Measurements from ENCODE around the gene TFDP2. TPM values are rescaled to one million over a fixed set of nuclear protein-coding genes. Genes with fewer than 3 reads are reported as not detected.

TFDP2 gene
- total RNA-seq, 1 experiment from 2014 or later: 55.4 TPM

DNA sequence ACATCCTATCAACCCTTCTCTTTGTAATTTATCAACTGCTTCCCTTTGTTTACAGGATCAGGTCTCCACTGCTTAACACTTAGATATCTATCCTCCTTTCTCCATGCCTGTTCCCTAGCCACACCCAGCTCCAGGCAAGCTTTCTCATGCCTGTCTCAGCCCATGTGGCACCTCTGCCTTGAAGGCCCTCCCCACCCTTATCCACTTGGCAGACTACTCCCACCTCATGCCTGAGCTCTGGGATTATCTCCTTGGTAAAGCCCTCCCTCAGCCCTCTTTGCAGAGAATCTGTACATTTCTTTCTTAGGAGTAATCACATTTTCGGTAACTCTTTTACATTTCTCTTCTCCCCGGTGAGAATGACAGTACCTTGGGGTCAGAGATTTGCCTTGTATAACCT is 176.9 kb downstream of the TFDP2 start:
- ChIA-PET POLR2A (no interaction called here), RAD21 (ENCODE audit: low non-redundant PET in 1 of 2, low total read pairs in 2 of 2, uncharacterized antibody in 2 of 2, unreplicated experiment in 2 of 2) (no interaction called here), CTCF (no interaction called here)
- BruUV-seq (replicated peaks): no TSS peak
- Histone ChIP-seq H3K27me3 (ENCODE audit: insufficient read depth, low read length) (no peaks in the 10 kb centered on the region), H3K4me3 (replicated peaks in 1 of 2; ENCODE audit: low read depth in 1 of 2, low read length in 2 of 2) (no peak overlapping the region), H2AFZ (ENCODE audit: low read depth, low read length, poor library complexity, severe bottlenecking) (no peak overlapping the region), H3K36me3 (ENCODE audit: control insufficient read depth in 1 of 2, insufficient read depth in 2 of 2, low read length in 2 of 2) (0 out of 4 replicates have a peak, but pooled peaks cover 0 to 2% of the 10 kb centered on the region in 2 experiments), H3K4me1 (ENCODE audit: control insufficient read depth in 1 of 2, insufficient read depth in 2 of 2, low read length in 2 of 2) (no peaks in the 10 kb centered on the region), H4K20me1 (ENCODE audit: insufficient read depth) (no peaks in the 10 kb centered on the region), H3K9ac (ENCODE audit: low read length) (no peak overlapping the region), H3K9me3 (ENCODE audit: control insufficient read depth in 1 of 2, insufficient read depth in 1 of 2, low read depth in 1 of 2, low read length in 2 of 2) (no peaks in the 10 kb centered on the region), H3K79me2 (ENCODE audit: insufficient read depth, low read length) (no peaks in the 10 kb centered on the region), H3K4me2 (ENCODE audit: low read length) (no peak overlapping the region), H3K9me2 (ENCODE audit: insufficient read depth) (no peaks in the 10 kb centered on the region), H3K27ac (ENCODE audit: low read depth, low read length) (no peak overlapping the region)
- DNase-seq (ENCODE audit: low read depth, low spot score) (no peak), ATAC-seq (no peak)
- TF ChIP-seq EGR1 (IDR thresholded peaks at IDR 0.05; ENCODE audit: low read depth) (no peak), TCF7L2 (IDR thresholded peaks at IDR 0.05; ENCODE audit: borderline replicate concordance, extremely low read depth, insufficient read depth, insufficient read length) (no peak), YY1 (IDR thresholded peaks at IDR 0.05; ENCODE audit: extremely low read depth, insufficient replicate concordance, low read depth, low read length) (no peak), RAD21 (IDR thresholded peaks at IDR 0.05; ENCODE audit: low read depth) (no peak), ELF1 (IDR thresholded peaks at IDR 0.05; ENCODE audit: borderline replicate concordance, low read depth) (no peak), JUND (IDR thresholded peaks at IDR 0.05) (no peak), POLR2A (IDR thresholded peaks at IDR 0.05; ENCODE audit: borderline replicate concordance, extremely low read depth, insufficient read depth, insufficient read length) (no peak), CBX3 (IDR thresholded peaks at IDR 0.05; ENCODE audit: low read depth) (no peak), ZFX (IDR thresholded peaks at IDR 0.05) (no peak), POLR2AphosphoS5 (IDR thresholded peaks at IDR 0.05; ENCODE audit: low read depth, low read length) (no peak), CEBPB (IDR thresholded peaks at IDR 0.05; ENCODE audit: low read depth) (no peak), EZH2phosphoT487 (IDR thresholded peaks at IDR 0.05; ENCODE audit: borderline replicate concordance) (no peak), SRF (IDR thresholded peaks at IDR 0.05; ENCODE audit: low read depth) (no peak), SP1 (IDR thresholded peaks at IDR 0.05; ENCODE audit: low read depth) (no peak)
- TF ChIP-seq, protein P1, sequence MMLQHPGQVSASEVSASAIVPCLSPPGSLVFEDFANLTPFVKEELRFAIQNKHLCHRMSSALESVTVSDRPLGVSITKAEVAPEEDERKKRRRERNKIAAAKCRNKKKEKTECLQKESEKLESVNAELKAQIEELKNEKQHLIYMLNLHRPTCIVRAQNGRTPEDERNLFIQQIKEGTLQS (IDR thresholded peaks at IDR 0.05): no peak
- TF ChIP-seq, protein P2, sequence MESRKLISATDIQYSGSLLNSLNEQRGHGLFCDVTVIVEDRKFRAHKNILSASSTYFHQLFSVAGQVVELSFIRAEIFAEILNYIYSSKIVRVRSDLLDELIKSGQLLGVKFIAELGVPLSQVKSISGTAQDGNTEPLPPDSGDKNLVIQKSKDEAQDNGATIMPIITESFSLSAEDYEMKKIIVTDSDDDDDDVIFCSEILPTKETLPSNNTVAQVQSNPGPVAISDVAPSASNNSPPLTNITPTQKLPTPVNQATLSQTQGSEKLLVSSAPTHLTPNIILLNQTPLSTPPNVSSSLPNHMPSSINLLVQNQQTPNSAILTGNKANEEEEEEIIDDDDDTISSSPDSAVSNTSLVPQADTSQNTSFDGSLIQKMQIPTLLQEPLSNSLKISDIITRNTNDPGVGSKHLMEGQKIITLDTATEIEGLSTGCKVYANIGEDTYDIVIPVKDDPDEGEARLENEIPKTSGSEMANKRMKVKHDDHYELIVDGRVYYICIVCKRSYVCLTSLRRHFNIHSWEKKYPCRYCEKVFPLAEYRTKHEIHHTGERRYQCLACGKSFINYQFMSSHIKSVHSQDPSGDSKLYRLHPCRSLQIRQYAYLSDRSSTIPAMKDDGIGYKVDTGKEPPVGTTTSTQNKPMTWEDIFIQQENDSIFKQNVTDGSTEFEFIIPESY (IDR thresholded peaks at IDR 0.05; ENCODE audit: extremely low read depth, insufficient replicate concordance, low read length): no peak
- TF ChIP-seq, protein P3, sequence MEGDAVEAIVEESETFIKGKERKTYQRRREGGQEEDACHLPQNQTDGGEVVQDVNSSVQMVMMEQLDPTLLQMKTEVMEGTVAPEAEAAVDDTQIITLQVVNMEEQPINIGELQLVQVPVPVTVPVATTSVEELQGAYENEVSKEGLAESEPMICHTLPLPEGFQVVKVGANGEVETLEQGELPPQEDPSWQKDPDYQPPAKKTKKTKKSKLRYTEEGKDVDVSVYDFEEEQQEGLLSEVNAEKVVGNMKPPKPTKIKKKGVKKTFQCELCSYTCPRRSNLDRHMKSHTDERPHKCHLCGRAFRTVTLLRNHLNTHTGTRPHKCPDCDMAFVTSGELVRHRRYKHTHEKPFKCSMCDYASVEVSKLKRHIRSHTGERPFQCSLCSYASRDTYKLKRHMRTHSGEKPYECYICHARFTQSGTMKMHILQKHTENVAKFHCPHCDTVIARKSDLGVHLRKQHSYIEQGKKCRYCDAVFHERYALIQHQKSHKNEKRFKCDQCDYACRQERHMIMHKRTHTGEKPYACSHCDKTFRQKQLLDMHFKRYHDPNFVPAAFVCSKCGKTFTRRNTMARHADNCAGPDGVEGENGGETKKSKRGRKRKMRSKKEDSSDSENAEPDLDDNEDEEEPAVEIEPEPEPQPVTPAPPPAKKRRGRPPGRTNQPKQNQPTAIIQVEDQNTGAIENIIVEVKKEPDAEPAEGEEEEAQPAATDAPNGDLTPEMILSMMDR (IDR thresholded peaks at IDR 0.05 in 2 of 3, conservative IDR thresholded peaks at IDR 0.05 in 1 of 3; ENCODE audit: borderline replicate concordance in 1 of 3, insufficient read depth in 1 of 3, low read depth in 2 of 3, low read length in 2 of 3): no peak
- TF ChIP-seq, protein P4, sequence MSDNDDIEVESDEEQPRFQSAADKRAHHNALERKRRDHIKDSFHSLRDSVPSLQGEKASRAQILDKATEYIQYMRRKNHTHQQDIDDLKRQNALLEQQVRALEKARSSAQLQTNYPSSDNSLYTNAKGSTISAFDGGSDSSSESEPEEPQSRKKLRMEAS (IDR thresholded peaks at IDR 0.05): no peak
- intact Hi-C loops (cut with micrococcal nuclease): no loop called here

Measured in HCT116 (cell line).